Mesendoderm (in vitro differentiated cells): ENCODE data around the gene UGT8.
"Not testable (repeated sequence)": the region's sequence is repeated elsewhere in the genome, so short reads cannot be mapped to it uniquely, and the experiment has no call there.

Experiments used
- DNase-seq: peaks from one replicate; pipeline ENCODE4 v3.0.0; 2013
- H2AK5ac ChIP-seq: 2 replicates; pipeline ENCODE4 v1.6.1; 2013; ENCODE audit warnings: low read length, inconsistent platforms
- H2BK120ac ChIP-seq: 2 replicates; pipeline ENCODE4 v1.6.1; 2013; ENCODE audit warnings: low read depth, mild to moderate bottlenecking, low read length, moderate library complexity, mixed read lengths
- H2BK15ac ChIP-seq: replicated peaks from 2 replicates; pipeline ENCODE4 v1.6.1; 2013; ENCODE audit warnings: low read depth, mild to moderate bottlenecking, moderate library complexity
- H2BK5ac ChIP-seq: 2 replicates; pipeline ENCODE4 v1.6.1; 2013; ENCODE audit warnings: low read length, inconsistent platforms
- H3K18ac ChIP-seq: 2 replicates; pipeline ENCODE4 v1.6.1; 2013; ENCODE audit warnings: mild to moderate bottlenecking, low read length, mixed read lengths
- H3K23ac ChIP-seq: one replicate; pipeline ENCODE4 v1.6.1; 2013; ENCODE audit warnings: low read length
- H3K27ac ChIP-seq: 2 replicates; pipeline ENCODE4 v1.5.1; 2013; ENCODE audit warnings: low read depth, mild to moderate bottlenecking, inconsistent platforms, low read length, moderate library complexity
- H3K27me3 ChIP-seq: 2 replicates; pipeline ENCODE4 v1.6.1; 2013; ENCODE audit warnings: low read length, control low read depth, mild to moderate bottlenecking, inconsistent platforms; ENCODE audit not compliant: insufficient read depth, poor library complexity
- H3K36me3 ChIP-seq: 2 replicates; pipeline ENCODE4 v1.6.1; 2013; ENCODE audit warnings: low read length, inconsistent platforms; ENCODE audit not compliant: control insufficient read depth, insufficient read depth
- H3K4ac ChIP-seq: one replicate; pipeline ENCODE4 v1.6.1; 2013; ENCODE audit warnings: low read depth, mild to moderate bottlenecking, low read length, moderate library complexity
- H3K4me1 ChIP-seq: 2 replicates; pipeline ENCODE4 v1.6.1; 2013; ENCODE audit warnings: low read depth, low read length, inconsistent platforms; ENCODE audit not compliant: control insufficient read depth
- H3K4me2 ChIP-seq: 2 replicates; pipeline ENCODE4 v1.6.1; 2013; ENCODE audit warnings: low read length
- H3K4me3 ChIP-seq: 2 replicates; pipeline ENCODE4 v1.5.1; 2013; ENCODE audit warnings: mild to moderate bottlenecking, low read length
- H3K56ac ChIP-seq: one replicate; pipeline ENCODE4 v1.6.1; 2013; ENCODE audit warnings: low read length
- H3K79me1 ChIP-seq: 2 replicates; pipeline ENCODE4 v1.6.1; 2013; ENCODE audit warnings: low read length, inconsistent platforms
- H3K79me2 ChIP-seq: 2 replicates; pipeline ENCODE4 v1.6.1; 2013; ENCODE audit warnings: mild to moderate bottlenecking, low read length; ENCODE audit not compliant: control insufficient read depth, insufficient read depth
- H3K9ac ChIP-seq: 2 replicates; pipeline ENCODE4 v1.6.1; 2013; ENCODE audit warnings: low read length, inconsistent platforms
- H4K5ac ChIP-seq: one replicate; pipeline ENCODE4 v1.6.1; 2013; ENCODE audit warnings: low read length
- H4K8ac ChIP-seq: one replicate; pipeline ENCODE4 v1.6.1; 2013; ENCODE audit warnings: low read depth, mild to moderate bottlenecking, control low read depth, low read length, moderate library complexity
- WGBS: extraction: QIAGEN DNeasy Blood & Tissue Kit; methylation state at CpG from one replicate; pipeline ENCODE4 v1.1.7; 2013; ENCODE audit warnings: low lambda C conversion rate, missing lambda C conversion rate; ENCODE audit not compliant: insufficient coverage; ENCODE audit errors: extremely low coverage; 5-methylcytosine and 5-hydroxymethylcytosine counted together

The UGT8 gene

DNA sequence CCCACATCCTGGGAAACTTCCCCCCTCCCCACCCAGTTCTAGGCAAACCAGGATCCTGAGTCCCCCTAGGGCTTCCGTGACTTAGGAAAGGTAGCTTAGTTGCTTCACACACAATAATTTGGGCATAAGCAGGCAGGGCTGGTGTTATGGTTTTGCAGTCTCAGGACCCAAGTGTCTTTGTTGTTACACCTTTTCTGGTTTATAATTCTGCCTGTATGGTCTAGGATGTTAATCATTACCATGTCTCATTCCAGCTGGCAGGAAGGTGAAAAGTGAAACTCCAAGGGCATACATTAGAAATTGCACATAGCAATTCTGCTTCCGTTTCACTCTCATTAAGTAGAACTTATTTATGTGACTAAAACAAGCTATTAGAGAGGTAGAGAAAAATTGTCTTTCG lies 16.8 kb downstream of the UGT8 start:
- no peak overlapping the region for H3K9ac ChIP-seq
- no peaks in the 10 kb centered on the region for H3K4me1 ChIP-seq
- no peak overlapping the region for H2BK120ac ChIP-seq
- H3K79me2 ChIP-seq: no peaks in the 10 kb centered on the region
- H3K4me3 ChIP-seq: no peak overlapping the region
- peak overlapping the region; percentile 10 for H3K56ac ChIP-seq
- no peak overlapping the region for H2BK5ac ChIP-seq
- no peak overlapping the region for H2BK15ac ChIP-seq
- no peak overlapping the region for H2AK5ac ChIP-seq
- WGBS: no CpG with 5 or more reads among the region's 3 CpGs
- no peak overlapping the region for H4K8ac ChIP-seq
- DNase-seq: no peak
- no peak overlapping the region for H3K27ac ChIP-seq
- no peak overlapping the region for H3K23ac ChIP-seq
- no peak overlapping the region for H3K4ac ChIP-seq
- H3K4me2 ChIP-seq: no peak overlapping the region
- H4K5ac ChIP-seq: no peak overlapping the region
- H3K18ac ChIP-seq: peak overlapping the region; percentile 87
- H3K79me1 ChIP-seq: no peaks in the 10 kb centered on the region
- H3K27me3 ChIP-seq: no peaks in the 10 kb centered on the region
- no peaks in the 10 kb centered on the region for H3K36me3 ChIP-seq

GRCh38 chr4:114616036-114616435 lies 17.4 kb downstream of the UGT8 start:
- not testable (repeated sequence) for H4K8ac ChIP-seq, H3K27ac ChIP-seq, DNase-seq

GRCh38 chr4:114626196-114626595 lies 27.6 kb downstream of the UGT8 start:
- H3K9ac ChIP-seq: no peak overlapping the region
- H4K8ac ChIP-seq: no peak overlapping the region
- no peak overlapping the region for H3K4ac ChIP-seq
- no peak overlapping the region for H3K18ac ChIP-seq
- no peak overlapping the region for H3K4me2 ChIP-seq
- no peaks in the 10 kb centered on the region for H3K79me2 ChIP-seq
- no peak overlapping the region for H3K27ac ChIP-seq
- no peak for DNase-seq
- H2BK5ac ChIP-seq: no peak overlapping the region
- no peaks in the 10 kb centered on the region for H3K4me1 ChIP-seq
- no CpG with 5 or more reads among the region's 2 CpGs for WGBS
- no peaks in the 10 kb centered on the region for H3K79me1 ChIP-seq
- H3K4me3 ChIP-seq: no peak overlapping the region
- H2BK15ac ChIP-seq: no peak overlapping the region
- no peak overlapping the region for H2AK5ac ChIP-seq
- no peak overlapping the region for H4K5ac ChIP-seq
- H3K56ac ChIP-seq: no peak overlapping the region
- H3K27me3 ChIP-seq: no peaks in the 10 kb centered on the region
- no peak overlapping the region for H3K23ac ChIP-seq
- no peak overlapping the region for H2BK120ac ChIP-seq
- no peaks in the 10 kb centered on the region for H3K36me3 ChIP-seq

More at GRCh38 chr4:114616036-114616435, 17.4 kb downstream of the UGT8 start:
- H2BK15ac ChIP-seq, H4K5ac ChIP-seq, H3K4me1 ChIP-seq, H2AK5ac ChIP-seq, H3K79me2 ChIP-seq, H3K56ac ChIP-seq, H3K9ac ChIP-seq, H3K4me2 ChIP-seq, H3K4me3 ChIP-seq, H3K79me1 ChIP-seq, H2BK120ac ChIP-seq, H3K36me3 ChIP-seq, H3K4ac ChIP-seq, H3K23ac ChIP-seq, H2BK5ac ChIP-seq, H3K27me3 ChIP-seq, H3K18ac ChIP-seq: not testable (repeated sequence)
- WGBS: no CpG with 5 or more reads among the region's 12 CpGs

GRCh38 chr4:114636192-114636935 lies 37.8 kb downstream of the UGT8 start:
- Histone ChIP-seq H4K5ac (no peak overlapping the region), H3K4me3 (no peak overlapping the region), H3K79me1 (no peaks in the 10 kb centered on the region), H3K23ac (no peak overlapping the region), H3K4ac (no peak overlapping the region), H3K27ac (no peak overlapping the region), H3K18ac (no peak overlapping the region), H3K4me1 (no peaks in the 10 kb centered on the region), H3K9ac (no peak overlapping the region), H3K79me2 (no peaks in the 10 kb centered on the region), H4K8ac (no peak overlapping the region), H3K56ac (no peak overlapping the region), H2BK5ac (no peak overlapping the region), H3K27me3 (no peaks in the 10 kb centered on the region), H2BK120ac (no peak overlapping the region), H2BK15ac (no peak overlapping the region), H2AK5ac (no peak overlapping the region), H3K4me2 (no peak overlapping the region), H3K36me3 (no peaks in the 10 kb centered on the region)
- DNase-seq: no peak
- no CpG with 5 or more reads among the region's 5 CpGs for WGBS

DNA sequence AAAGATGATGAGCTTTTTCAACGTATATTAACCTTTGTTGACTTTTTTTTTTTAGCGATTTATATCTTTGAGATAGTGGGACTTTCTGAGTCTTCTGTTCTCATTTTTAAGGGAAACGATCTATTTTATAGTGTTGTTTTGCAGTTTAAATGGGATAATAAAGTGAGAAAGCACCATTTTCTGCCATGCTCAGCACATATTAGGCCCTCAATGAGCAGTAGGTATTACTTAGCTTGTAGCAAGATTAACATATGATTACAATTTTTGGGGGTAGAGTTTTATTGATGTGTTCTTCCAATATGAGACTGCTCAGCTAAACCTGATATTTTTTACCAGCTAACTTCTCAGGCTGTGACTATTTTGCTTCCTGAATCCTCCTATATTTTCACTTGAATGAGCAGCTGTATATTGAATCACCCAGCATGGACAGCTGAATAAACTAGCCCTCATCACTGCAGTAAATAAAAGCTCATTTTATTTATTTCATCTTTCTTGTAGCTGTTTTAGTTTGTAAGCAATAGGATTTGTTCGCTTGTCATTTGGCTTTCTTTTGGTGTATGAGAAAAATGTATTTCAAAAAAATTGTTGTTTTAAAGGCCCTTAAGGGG lies 43.7 kb downstream of the UGT8 start:
- H3K4me1 ChIP-seq: no peaks in the 10 kb centered on the region
- H3K4me3 ChIP-seq: no peak overlapping the region
- H3K79me1 ChIP-seq: no peaks in the 10 kb centered on the region
- no peaks in the 10 kb centered on the region for H3K27me3 ChIP-seq
- no peaks in the 10 kb centered on the region for H3K36me3 ChIP-seq
- no peak overlapping the region for H3K9ac ChIP-seq
- DNase-seq: no peak
- H3K23ac ChIP-seq: no peak overlapping the region
- H2BK15ac ChIP-seq: no peak overlapping the region
- H3K4ac ChIP-seq: no peak overlapping the region
- H3K4me2 ChIP-seq: no peak overlapping the region
- H3K27ac ChIP-seq: no peak overlapping the region
- no peak overlapping the region for H3K18ac ChIP-seq
- no peaks in the 10 kb centered on the region for H3K79me2 ChIP-seq
- no peak overlapping the region for H3K56ac ChIP-seq
- H2BK120ac ChIP-seq: no peak overlapping the region
- no CpG with 5 or more reads among the region's 4 CpGs for WGBS
- H4K8ac ChIP-seq: no peak overlapping the region
- H2BK5ac ChIP-seq: no peak overlapping the region
- no peak overlapping the region for H2AK5ac ChIP-seq
- no peak overlapping the region for H4K5ac ChIP-seq
